Stomach smooth muscle (tissue), 2 donors: ENCODE data around the gene VWA5B2.

Source experiments
- H3K27ac ChIP-seq: one replicate; pipeline ENCODE4 v1.7.0; 2013; ENCODE audit warnings: mild to moderate bottlenecking, low read length, inconsistent platforms
- H3K27me3 ChIP-seq, 2 donors: one replicate each; pipeline ENCODE4 v1.7.0; 2013; ENCODE audit warnings: low read length in 2 of 2; ENCODE audit not compliant: insufficient read depth in 2 of 2, control insufficient read depth in 1 of 2
- H3K36me3 ChIP-seq, 2 donors: one replicate each; pipeline ENCODE4 v1.7.0; 2013; ENCODE audit warnings: low read length in 2 of 2; ENCODE audit not compliant: control insufficient read depth in 2 of 2, insufficient read depth in 2 of 2
- H3K4me1 ChIP-seq: one replicate; pipeline ENCODE4 v1.7.0; 2013; ENCODE audit warnings: low read length; ENCODE audit not compliant: control insufficient read depth, insufficient read depth
- H3K4me3 ChIP-seq, 2 donors: one replicate each; pipeline ENCODE4 v1.7.0; 2013; ENCODE audit warnings: low read length in 2 of 2
- H3K9ac ChIP-seq, 2 donors: one replicate each; pipeline ENCODE4 v1.7.0; 2013; ENCODE audit warnings: low read length in 2 of 2, mild to moderate bottlenecking in 1 of 2
- H3K9me3 ChIP-seq, 2 donors: one replicate each; pipeline ENCODE4 v1.7.0; 2013; ENCODE audit warnings: low read length in 2 of 2; ENCODE audit not compliant: control insufficient read depth in 2 of 2
- donor health status: healthy.
- donor health status: Pancreatic carcinoma.

VWA5B2 gene

GRCh38 chr3:184192889-184193288 is 36.5 kb upstream of the VWA5B2 start:
- H3K9ac ChIP-seq: no peak overlapping the region
- no peak overlapping the region for H3K27ac ChIP-seq
- no peaks in the 10 kb centered on the region for H3K9me3 ChIP-seq
- H3K4me3 ChIP-seq: no peak overlapping the region
- H3K27me3 ChIP-seq: no peaks in the 10 kb centered on the region
- H3K4me1 ChIP-seq: peaks cover 5% of the 10 kb centered on the region
- H3K36me3 ChIP-seq: peaks cover 53 to 68% of the 10 kb centered on the region in 2 donors

- Histone ChIP-seq H3K27ac (no peak overlapping the region), H3K9me3 (no peaks in the 10 kb centered on the region), H3K4me1 (no peaks in the 10 kb centered on the region), H3K27me3 (no peaks in the 10 kb centered on the region), H3K36me3 (peaks cover 44 to 58% of the 10 kb centered on the region in 2 donors), H3K4me3 (no peak overlapping the region), H3K9ac (no peak overlapping the region)
Observed at GRCh38 chr3:184193991-184194539, 35.3 kb upstream of the VWA5B2 start.

GRCh38 chr3:184196536-184196935 is 32.8 kb upstream of the VWA5B2 start:
- H3K27ac ChIP-seq: no peak overlapping the region
- no peaks in the 10 kb centered on the region for H3K4me1 ChIP-seq
- H3K4me3 ChIP-seq: no peak overlapping the region
- no peaks in the 10 kb centered on the region for H3K9me3 ChIP-seq
- H3K9ac ChIP-seq: no peak overlapping the region
- no peaks in the 10 kb centered on the region for H3K27me3 ChIP-seq
- H3K36me3 ChIP-seq: peaks cover 25 to 37% of the 10 kb centered on the region in 2 donors

- no peak overlapping the region for H3K27ac ChIP-seq
- H3K9me3 ChIP-seq: no peaks in the 10 kb centered on the region
Observed at GRCh38 chr3:184198509-184198908, 30.9 kb upstream of the VWA5B2 start.

GRCh38 chr3:184200825-184201224 is 28.6 kb upstream of the VWA5B2 start:
- Histone ChIP-seq H3K36me3 (peaks cover 0 to 4% of the 10 kb centered on the region in 2 donors), H3K27ac (no peak overlapping the region), H3K27me3 (no peaks in the 10 kb centered on the region), H3K4me1 (no peaks in the 10 kb centered on the region), H3K9ac (no peak overlapping the region), H3K9me3 (no peaks in the 10 kb centered on the region), H3K4me3 (no peak overlapping the region)

More at GRCh38 chr3:184198509-184198908, 30.9 kb upstream of the VWA5B2 start:
- Histone ChIP-seq H3K9ac (no peak overlapping the region), H3K36me3 (peaks cover 13 to 20% of the 10 kb centered on the region in 2 donors), H3K27me3 (no peaks in the 10 kb centered on the region), H3K4me1 (no peaks in the 10 kb centered on the region), H3K4me3 (no peak overlapping the region)

GRCh38 chr3:184203526-184203925 is 25.9 kb upstream of the VWA5B2 start:
- H3K4me1 ChIP-seq: no peaks in the 10 kb centered on the region
- H3K27me3 ChIP-seq: peaks cover 0 to 4% of the 10 kb centered on the region in 2 donors
- H3K9me3 ChIP-seq: no peaks in the 10 kb centered on the region
- no peaks in the 10 kb centered on the region for H3K36me3 ChIP-seq
- H3K9ac ChIP-seq: no peak overlapping the region
- no peak overlapping the region for H3K4me3 ChIP-seq
- H3K27ac ChIP-seq: no peak overlapping the region

GRCh38 chr3:184209146-184209923 is 20.1 kb upstream of the VWA5B2 start:
- Histone ChIP-seq H3K27me3 (peaks cover 0 to 4% of the 10 kb centered on the region in 2 donors), H3K4me3 (no peak overlapping the region), H3K9ac (no peak overlapping the region), H3K4me1 (no peaks in the 10 kb centered on the region), H3K9me3 (no peaks in the 10 kb centered on the region), H3K36me3 (no peaks in the 10 kb centered on the region), H3K27ac (no peak overlapping the region)

GRCh38 chr3:184211297-184211696 is 18.1 kb upstream of the VWA5B2 start:
- Histone ChIP-seq H3K36me3 (no peaks in the 10 kb centered on the region), H3K4me1 (no peaks in the 10 kb centered on the region), H3K27ac (no peak overlapping the region), H3K9ac (no peak overlapping the region), H3K4me3 (no peak overlapping the region), H3K27me3 (peaks cover 0 to 4% of the 10 kb centered on the region in 2 donors), H3K9me3 (no peaks in the 10 kb centered on the region)

- Histone ChIP-seq H3K4me3 (no peak overlapping the region), H3K27ac (no peak overlapping the region), H3K9ac (no peak overlapping the region), H3K27me3 (peaks cover 0 to 2% of the 10 kb centered on the region in 2 donors), H3K4me1 (no peaks in the 10 kb centered on the region), H3K36me3 (no peaks in the 10 kb centered on the region), H3K9me3 (no peaks in the 10 kb centered on the region)
Observed at GRCh38 chr3:184211718-184212117, 17.7 kb upstream of the VWA5B2 start.

- Histone ChIP-seq H3K9ac (no peak overlapping the region), H3K4me3 (no peak overlapping the region), H3K27ac (no peak overlapping the region), H3K9me3 (no peaks in the 10 kb centered on the region), H3K36me3 (no peaks in the 10 kb centered on the region), H3K27me3 (peaks cover 2 to 4% of the 10 kb centered on the region in 2 donors), H3K4me1 (no peaks in the 10 kb centered on the region)
Observed at GRCh38 chr3:184218814-184219213, 10.6 kb upstream of the VWA5B2 start.

- H3K9me3 ChIP-seq: no peaks in the 10 kb centered on the region
- no peak overlapping the region for H3K4me3 ChIP-seq
- H3K27me3 ChIP-seq: peaks cover 15% of the 10 kb centered on the region in 2 donors
Observed at GRCh38 chr3:184222521-184222920, 6.9 kb upstream of the VWA5B2 start.

More at GRCh38 chr3:184222521-184222920, 6.9 kb upstream of the VWA5B2 start:
- H3K36me3 ChIP-seq: no peaks in the 10 kb centered on the region
- no peak overlapping the region for H3K9ac ChIP-seq
- H3K27ac ChIP-seq: no peak overlapping the region
- H3K4me1 ChIP-seq: no peaks in the 10 kb centered on the region
